NK-92 treated with Interleukin-12 subunit alpha and Interleukin-12 subunit beta, amount 100 ng/mL, for 24 hours (cell line): ENCODE data around the gene R3HDM2.
A peak's percentile ranks its signal among the peaks of the same experiment; 100 is the strongest.
"Not testable (repeated sequence)": the region's sequence is repeated elsewhere in the genome, so short reads cannot be mapped to it uniquely, and the experiment has no call there.

Experiments
- DNase-seq: peaks from one replicate; lab custom pipeline; 2025; lab: John Stamatoyannopoulos, UW

The R3HDM2 gene

GRCh38 chr12:57452937-57453509, 22.2 kb upstream of the R3HDM2 start:
- DNase-seq, result peak; percentile 68

- peak; percentile 80 for DNase-seq
These were observed 21.5 kb upstream of the R3HDM2 start for GRCh38 chr12:57452181-57452936.

- DNase-seq, result peak; percentile 18
These were observed 20.5 kb upstream of the R3HDM2 start for GRCh38 chr12:57451233-57451778.

- no peak for DNase-seq
These were observed 19.2 kb upstream of the R3HDM2 start for GRCh38 chr12:57450057-57450456.

GRCh38 chr12:57449375-57449774, 18.5 kb upstream of the R3HDM2 start:
- no peak for DNase-seq

- DNase-seq, result no peak
These were observed 17.8 kb upstream of the R3HDM2 start for GRCh38 chr12:57448669-57449068.

- DNase-seq, result no peak
These were observed 15.6 kb upstream of the R3HDM2 start for GRCh38 chr12:57446292-57446960.

GRCh38 chr12:57444744-57445143, 13.9 kb upstream of the R3HDM2 start:
- DNase-seq, result no peak

GRCh38 chr12:57444337-57444736, 13.5 kb upstream of the R3HDM2 start:
- not testable (repeated sequence) for DNase-seq

- DNase-seq, result no peak
These were observed 11.1 kb upstream of the R3HDM2 start for GRCh38 chr12:57441846-57442427.

GRCh38 chr12:57441393-57441792, 10.6 kb upstream of the R3HDM2 start:
- not testable (repeated sequence) for DNase-seq

GRCh38 chr12:57439762-57440266, 9.0 kb upstream of the R3HDM2 start:
- no peak for DNase-seq

- no peak for DNase-seq
These were observed 7.6 kb upstream of the R3HDM2 start for GRCh38 chr12:57438400-57438799.

- no peak for DNase-seq
These were observed 4.5 kb upstream of the R3HDM2 start for GRCh38 chr12:57435293-57435692.

GRCh38 chr12:57434517-57435223, 3.8 kb upstream of the R3HDM2 start, which contains the start of gene INHBC:
Gene INHBC, plus strand, starts transcription at chr12:57434784. Its CDS starts 103 bp downstream, at chr12:57434887.
- DNase-seq, result no peak

GRCh38 chr12:57433370-57433769, 2.5 kb upstream of the R3HDM2 start:
- no peak for DNase-seq

GRCh38 chr12:57431654-57432188, 878 bp upstream of the R3HDM2 start:
- no peak for DNase-seq

- peak; percentile 56 for DNase-seq
These were observed 522 bp downstream of the R3HDM2 start for GRCh38 chr12:57430112-57430930.

GRCh38 chr12:57429473-57430111, 1.3 kb downstream of the R3HDM2 start:
- no peak for DNase-seq

GRCh38 chr12:57428965-57429364, 1.9 kb downstream of the R3HDM2 start:
- DNase-seq, result no peak
